ENCODE measurements around the gene IARS2.
"Not testable (repeated sequence)": the region's sequence is repeated elsewhere in the genome, so short reads cannot be mapped to it uniquely, and the experiment has no call there.

Gene IARS2

DNA sequence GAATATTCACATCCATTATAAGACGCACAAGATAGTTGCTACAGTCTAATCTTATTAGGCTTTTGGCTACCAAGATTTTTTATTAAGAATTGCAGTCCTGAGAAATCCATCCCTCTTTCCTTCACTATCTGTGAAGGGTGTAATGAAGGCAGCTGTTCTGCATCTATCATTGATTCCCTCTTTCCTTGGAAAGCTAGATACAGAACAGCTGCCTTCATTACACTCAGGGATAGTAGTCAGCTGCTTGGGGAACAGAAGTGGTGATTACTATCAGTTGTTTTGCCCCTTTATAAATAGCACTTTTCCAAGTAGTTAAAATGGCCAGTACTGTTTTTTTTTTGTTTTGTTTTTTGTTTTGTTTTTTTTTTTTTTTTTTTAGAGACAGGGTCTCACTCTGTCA, 70.2 kb downstream of the IARS2 start:
- no peak for DNase-seq (ENCODE audit: low read depth in 3 of 3, low spot score in 1 of 3)

DNA sequence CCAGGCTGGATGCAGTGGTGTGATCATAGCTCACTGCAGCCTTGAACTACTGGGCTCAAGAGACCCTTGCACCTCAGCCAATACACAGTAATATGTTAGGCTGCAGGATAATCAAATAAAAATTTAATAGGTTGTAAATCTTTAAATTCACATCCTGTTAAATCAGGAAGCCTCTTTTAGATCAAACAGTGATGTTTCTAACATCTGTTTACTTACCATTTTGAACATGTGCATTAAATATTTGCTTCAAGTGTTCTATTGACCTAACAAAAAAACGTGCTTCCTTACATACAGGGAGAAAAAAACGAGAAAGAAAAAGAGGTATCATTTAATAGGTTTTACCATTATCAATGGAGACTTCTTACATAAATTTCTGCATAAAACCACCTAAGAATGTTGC, 70.6 kb downstream of the IARS2 start:
- no peak for DNase-seq (ENCODE audit: low read depth in 3 of 3, low spot score in 1 of 3)

GRCh38 chr1:220166853-220167252, 72.9 kb downstream of the IARS2 start:
- no peak for DNase-seq (ENCODE audit: low read depth in 3 of 3, low spot score in 1 of 3)

- DNase-seq (ENCODE audit: low read depth in 3 of 3, low spot score in 1 of 3) = not testable (repeated sequence)
Observed at GRCh38 chr1:220169887-220170286, 76.0 kb downstream of the IARS2 start.

DNA sequence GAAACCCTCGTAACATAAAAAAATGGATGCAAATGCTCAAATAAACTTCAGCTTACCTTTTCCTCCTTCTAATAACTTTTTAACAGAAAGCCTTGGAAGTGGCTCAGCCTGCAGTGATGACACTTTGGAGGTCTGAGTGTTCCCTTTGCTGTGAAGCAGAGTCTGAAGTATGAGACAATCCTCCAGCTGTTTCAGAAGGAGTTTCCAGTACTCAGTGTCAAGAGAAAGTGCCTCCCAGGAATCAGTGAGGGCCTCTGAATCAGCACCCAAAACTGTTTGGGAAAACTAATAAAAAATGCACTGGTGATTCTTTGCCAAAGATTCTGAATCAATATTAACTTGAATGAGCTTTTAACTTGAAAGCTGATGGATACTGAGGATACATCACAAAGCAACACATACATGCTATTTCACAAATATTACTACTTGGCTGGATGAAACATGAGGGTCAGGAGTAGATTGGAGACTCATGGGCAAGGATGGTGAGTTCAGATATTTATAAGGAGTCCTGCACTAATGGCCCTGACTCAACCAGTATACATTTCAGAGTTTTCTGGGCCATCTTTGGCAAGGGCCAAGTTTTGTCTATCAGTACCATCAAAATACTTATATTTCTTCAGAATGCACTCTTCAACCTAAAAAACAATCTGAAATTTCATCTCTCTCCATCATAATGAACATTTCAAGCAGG, 77.0 kb downstream of the IARS2 start:
- DNase-seq (ENCODE audit: low read depth in 3 of 3, low spot score in 1 of 3) = no peak

DNA sequence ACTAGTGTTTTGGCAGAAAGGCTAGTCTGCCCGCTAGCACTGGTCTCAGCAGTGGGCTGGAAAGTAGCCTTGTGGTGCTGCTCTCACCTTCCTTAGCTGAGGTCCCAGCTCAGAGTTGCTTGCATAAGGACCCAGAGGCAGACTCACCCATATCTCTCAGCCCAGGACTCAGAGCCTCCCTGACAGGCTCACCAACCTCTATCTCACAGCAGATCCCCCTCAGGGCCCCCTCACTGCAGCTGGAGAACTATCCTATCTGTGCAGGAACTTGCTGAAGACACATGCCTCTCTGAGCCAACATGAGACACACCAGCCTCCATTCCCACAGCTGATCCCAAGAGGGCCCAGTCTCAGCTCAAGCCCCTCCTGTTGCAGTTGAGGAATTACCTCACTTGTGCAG, 82.6 kb downstream of the IARS2 start:
- DNase-seq (ENCODE audit: low read depth in 3 of 3, low spot score in 1 of 3) = no peak

- DNase-seq (ENCODE audit: low read depth in 3 of 3, low spot score in 1 of 3) = no peak
Observed at GRCh38 chr1:220182111-220182510, 88.2 kb downstream of the IARS2 start.

- no peak for DNase-seq (ENCODE audit: low read depth in 3 of 3, low spot score in 1 of 3)
Observed at GRCh38 chr1:220182656-220183055, 88.7 kb downstream of the IARS2 start.

- DNase-seq (ENCODE audit: low read depth in 3 of 3, low spot score in 1 of 3) = no peak
Observed at GRCh38 chr1:220184506-220184905, 90.6 kb downstream of the IARS2 start.

GRCh38 chr1:220186752-220187151, 92.8 kb downstream of the IARS2 start:
- no peak for DNase-seq (ENCODE audit: low read depth in 3 of 3, low spot score in 1 of 3)

DNA sequence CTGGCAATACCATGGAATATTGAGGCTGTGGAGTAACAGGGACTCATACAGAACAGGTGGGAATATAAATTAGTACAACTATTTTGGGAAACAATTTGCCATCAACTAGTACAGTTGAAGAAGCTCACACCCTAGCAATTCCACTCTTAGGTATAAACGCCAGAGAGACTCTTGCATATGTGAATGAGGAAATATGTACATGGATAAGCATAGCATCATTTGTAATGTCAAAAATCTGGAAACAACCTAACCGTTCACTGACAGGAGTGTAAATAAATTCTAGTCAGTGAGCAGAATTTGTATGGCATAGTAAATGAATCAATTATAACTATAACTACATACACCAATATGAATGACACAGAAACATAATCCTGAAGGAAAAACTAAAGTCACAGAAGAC, 94.6 kb downstream of the IARS2 start:
- no peak for DNase-seq (ENCODE audit: low read depth in 3 of 3, low spot score in 1 of 3)

GRCh38 chr1:220189750-220190347, 95.9 kb downstream of the IARS2 start:
- no peak for DNase-seq (ENCODE audit: low read depth in 3 of 3, low spot score in 1 of 3)

DNA sequence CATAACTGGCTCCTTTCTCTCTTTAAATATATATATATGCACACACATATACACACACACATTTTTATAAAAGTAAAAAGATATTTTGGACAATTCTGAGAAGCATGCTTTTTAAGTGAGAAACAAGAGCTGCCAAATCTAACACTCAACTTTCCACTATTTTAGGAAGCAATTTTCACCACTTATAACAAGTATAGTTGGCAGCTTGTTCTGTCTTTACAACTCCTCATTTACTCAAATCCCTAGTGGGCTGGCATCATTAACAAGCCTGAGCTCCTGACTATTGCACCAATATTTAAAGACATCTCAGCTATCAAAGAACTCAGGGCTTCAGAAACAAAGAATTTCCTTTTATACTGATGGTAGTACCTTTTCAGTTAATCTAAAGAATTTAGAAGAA, 101.8 kb downstream of the IARS2 start:
- no peak for DNase-seq (ENCODE audit: low read depth in 3 of 3, low spot score in 1 of 3)
